Astrocyte of the spinal cord (primary cell): ENCODE measurements around the gene SPR.

Experiments used
- DNase-seq: peaks from one replicate; pipeline ENCODE4 v3.0.0; 2011; ENCODE audit warnings: low read depth, low spot score
- H3K4me3 ChIP-seq: 2 replicates; pipeline ENCODE4 v1.5.1; 2011; ENCODE audit warnings: low read depth, mild to moderate bottlenecking, low read length, moderate library complexity
- CTCF ChIP-seq: IDR thresholded peaks from 2 replicates; pipeline ENCODE4 v1.5.1; 2012; ENCODE audit warnings: low read depth, mild to moderate bottlenecking, low read length, inconsistent platforms
- in situ Hi-C: cut with HindIII; loops from 2 replicates; pipeline ENCODE4 v1.10.0; 2017; ENCODE audit warnings: low sequenced_read_pairs

Gene SPR

GRCh38 chr2:72863046-72863445 is 24.2 kb upstream of the SPR start:
- in situ Hi-C loops = no loop called here
- no peak for TF ChIP-seq CTCF
- H3K4me3 ChIP-seq = no peak overlapping the region
- no peak for DNase-seq

GRCh38 chr2:72864500-72864899 is 22.7 kb upstream of the SPR start:
- in situ Hi-C loops = no loop called here
- TF ChIP-seq CTCF = no peak
- H3K4me3 ChIP-seq = no peak overlapping the region
- DNase-seq = peak; percentile 62

- TF ChIP-seq CTCF = no peak
- no peak for DNase-seq
- H3K4me3 ChIP-seq = no peak overlapping the region
- in situ Hi-C loops = no loop called here
Measured at GRCh38 chr2:72871060-72871459, 16.1 kb upstream of the SPR start.

GRCh38 chr2:72871880-72872279 is 15.3 kb upstream of the SPR start:
- TF ChIP-seq CTCF = no peak
- H3K4me3 ChIP-seq = no peak overlapping the region
- no peak for DNase-seq
- in situ Hi-C loops = no loop called here

GRCh38 chr2:72883356-72883962 is 3.7 kb upstream of the SPR start:
- peak; percentile 49 for DNase-seq
- in situ Hi-C loops = no loop called here
- no peak overlapping the region for H3K4me3 ChIP-seq
- TF ChIP-seq CTCF = no peak

- H3K4me3 ChIP-seq = peak overlapping the region; percentile 55
- no peak for TF ChIP-seq CTCF
- no peak for DNase-seq
- in situ Hi-C loops = no loop called here
Measured at GRCh38 chr2:72886505-72887031, 640 bp upstream of the SPR start.
